K562 (cell line): ENCODE results near the gene ZCCHC14. TPM values are rescaled to one million over a fixed set of nuclear protein-coding genes. Genes with fewer than 3 reads are reported as not detected.

Source experiments
- ATAC-seq: fragments of 200-7000 bp; cut with Tn5 transposase; 3 replicates; pipeline ENCODE4 v1.9.1; 2020; ENCODE audit warnings: moderate library complexity
- BruUV-seq: library from RNA; stranded (reverse); fragments of 400-500 nt; replicated peaks from 2 replicates; lab custom pipeline; 2021; lab: Mats Ljungman, UMichigan
- CTCF ChIA-PET: fragments of 300-600 bp; formaldehyde crosslinking; extraction: SDS; loops from one replicate; lab custom pipeline; 2021; ENCODE audit warnings: low intra/inter-chr PET ratio; lab: Yijun Ruan, JAX
- POLR2A ChIA-PET: fragments of 300-600, 350-650 bp; sonication (Branson Sonifier 250); formaldehyde crosslinking; extraction: SDS; loops from one replicate; lab custom pipeline; 2021; ENCODE audit warnings: antibody characterized with exemption, inconsistent platforms; lab: Yijun Ruan, JAX
- DNase-seq, 4 experiments: peaks; one replicate each; pipeline versions ENCODE4 v3.0.0 to v3.0.0-alpha.2; 2011 to 2018; ENCODE audit warnings: low spot score in 3 of 4, mixed read lengths in 3 of 4; ENCODE audit errors: extremely low read depth in 1 of 4
- FAIRE-seq: peaks from 2 replicates; lab custom pipeline; 2011; peaks lifted over from hg19 to GRCh38; lab: Jason Lieb, UNC
- H2AFZ ChIP-seq: 2 replicates; pipeline ENCODE4 v1.6.0; 2011; ENCODE audit warnings: low read depth, low read length, control low read depth, inconsistent platforms
- H3K27ac ChIP-seq: fragments of 200-600 bp; 3 replicates; pipeline ENCODE4 v1.8.0; 2011; ENCODE audit warnings: low read depth, mild to moderate bottlenecking, control low read depth, inconsistent platforms, low read length, moderate library complexity, mixed read lengths; ENCODE audit errors: extremely low read depth
- H3K27me3 ChIP-seq, 2 experiments: fragments of 300-600 bp in 1 of 2; 2 replicates in 1 of 2; 3 replicates in 1 of 2; pipeline versions ENCODE4 v1.6.0 to v1.8.0; 2011; ENCODE audit warnings: inconsistent platforms in 2 of 2, low read length in 2 of 2, mild to moderate bottlenecking in 1 of 2, mixed read lengths in 1 of 2, moderate library complexity in 1 of 2; ENCODE audit not compliant: control insufficient read depth in 2 of 2, insufficient read depth in 2 of 2
- H3K36me3 ChIP-seq: fragments of 300-600 bp; 3 replicates; pipeline ENCODE4 v1.8.0; 2011; ENCODE audit warnings: mild to moderate bottlenecking, low read length, inconsistent platforms; ENCODE audit not compliant: control insufficient read depth, insufficient read depth
- H3K4me1 ChIP-seq, 2 experiments: fragments of 200-600 bp in 1 of 2; replicated peaks in 1 of 2; 2 replicates in 1 of 2; 3 replicates in 1 of 2; pipeline versions ENCODE4 v1.5.1 to v1.8.0; 2011; ENCODE audit warnings: inconsistent platforms in 2 of 2, low read length in 2 of 2, mild to moderate bottlenecking in 1 of 2, mixed read lengths in 1 of 2, moderate library complexity in 1 of 2; ENCODE audit not compliant: control insufficient read depth in 2 of 2, insufficient read depth in 2 of 2
- H3K4me2 ChIP-seq: 2 replicates; pipeline ENCODE4 v1.6.1; 2011; ENCODE audit warnings: low read length, control low read depth, inconsistent platforms, mixed read lengths; ENCODE audit not compliant: insufficient read depth
- H3K4me3 ChIP-seq: fragments of 200-600 bp; sonication (generic), shearing (Covaris generic); 2 replicates; pipeline ENCODE4 v1.5.1; 2016; ENCODE audit warnings: control low read depth, inconsistent platforms
- H3K79me2 ChIP-seq: fragments of 200-600 bp; 3 replicates; pipeline ENCODE4 v1.8.0; 2011; ENCODE audit warnings: low read length, inconsistent platforms; ENCODE audit not compliant: control insufficient read depth, insufficient read depth
- H3K9ac ChIP-seq, 2 experiments: 2 replicates each; pipeline versions ENCODE4 v1.6.0 to v1.6.1; 2011; ENCODE audit warnings: low read depth in 2 of 2, low read length in 2 of 2, control low read depth in 1 of 2, inconsistent platforms in 1 of 2, mild to moderate bottlenecking in 1 of 2, mixed read lengths in 1 of 2; ENCODE audit not compliant: insufficient read depth in 1 of 2
- H3K9me1 ChIP-seq: one replicate; pipeline ENCODE4 v1.6.0; 2011; ENCODE audit warnings: inconsistent platforms, mild to moderate bottlenecking, low read length, moderate library complexity; ENCODE audit not compliant: control insufficient read depth, insufficient read depth
- H3K9me3 ChIP-seq: replicated peaks from 2 replicates; pipeline ENCODE4 v1.5.1; 2011; ENCODE audit warnings: low read depth, low read length, inconsistent platforms; ENCODE audit not compliant: control insufficient read depth, insufficient read depth
- H4K20me1 ChIP-seq: replicated peaks from 2 replicates; pipeline ENCODE4 v1.6.1; 2011; ENCODE audit warnings: low read length, inconsistent platforms, mixed read lengths; ENCODE audit not compliant: control insufficient read depth, insufficient read depth
- GTF2A2 ChIP-seq: IDR thresholded peaks from 2 replicates; pipeline ENCODE4 v1.6.1; 2016; ENCODE audit warnings: mild to moderate bottlenecking, missing genetic modification characterization, missing compliant biosample characterization
- MXI1 ChIP-seq: IDR thresholded peaks from 2 replicates; pipeline ENCODE4 v1.6.1; 2011; ENCODE audit warnings: low read depth, mild to moderate bottlenecking, improper control_type of control experiment, low read length
- NFIC ChIP-seq: fragments of 450-650 bp; IDR thresholded peaks from 2 replicates; pipeline ENCODE4 v1.6.1; 2017; ENCODE audit warnings: mild to moderate bottlenecking, inconsistent platforms
- RBM25 ChIP-seq: fragments of 200-400 bp; formaldehyde crosslinking; IDR thresholded peaks from 2 replicates; pipeline ENCODE4 v1.6.1; 2018; ENCODE audit warnings: low read length, low read depth, moderate library complexity; ENCODE audit not compliant: severe bottlenecking
- SIN3A ChIP-seq, 2 experiments: fragments of 150-350 bp in 1 of 2; IDR thresholded peaks; 2 replicates each; pipeline ENCODE4 v1.6.1; 2011 to 2016; ENCODE audit warnings: borderline replicate concordance in 2 of 2, low read depth in 2 of 2, low read length in 2 of 2, mild to moderate bottlenecking in 2 of 2, moderate library complexity in 2 of 2; ENCODE audit not compliant: control insufficient read depth in 1 of 2
- TAF15 ChIP-seq: fragments of 200-400 bp; formaldehyde crosslinking; IDR thresholded peaks from 2 replicates; pipeline ENCODE4 v1.6.1; 2017; ENCODE audit warnings: mild to moderate bottlenecking, low read depth, low read length, moderate library complexity
- TEAD1 ChIP-seq, 2 experiments: fragments of 450-650 bp in 1 of 2; sonication (generic) in 1 of 2; formaldehyde crosslinking; IDR thresholded peaks; 2 replicates each; pipeline versions ENCODE4 v1.4.0 to v1.8.0; 2020 to 2022; ENCODE audit warnings: mild to moderate bottlenecking in 2 of 2, missing genetic modification reagents in 1 of 2
- ZZZ3 ChIP-seq: fragments of 450-650 bp; IDR thresholded peaks from 2 replicates; pipeline ENCODE4 v1.6.1; 2016; ENCODE audit warnings: antibody characterized with exemption, mild to moderate bottlenecking, moderate library complexity
- WGBS: fragments of 100-300 bp; shearing (Covaris generic); methylation state at CpG from one replicate; pipeline ENCODE4 v1.1.6; 2016; ENCODE audit warnings: low coverage, mixed read lengths; ENCODE audit not compliant: insufficient coverage; ENCODE audit errors: missing lambda C conversion rate; 5-methylcytosine and 5-hydroxymethylcytosine counted together
- in situ Hi-C: fragments of 300-500 bp; cut with MboI; formaldehyde crosslinking; loops from 4 replicates; pipeline ENCODE4 v1.15.0; 2018; ENCODE audit warnings: inconsistent platforms, mixed read lengths
- intact Hi-C: fragments of 100-400 bp; cut with micrococcal nuclease; formaldehyde crosslinking; loops from 2 replicates; pipeline ENCODE4 v1.14.2; 2022
- polyA plus RNA-seq, 8 experiments: library from polyadenylated mRNA; depleted of rRNA in 4 of 8; stranded (reverse) in 5 of 8; unstranded in 3 of 8; fragments of >200 nt; fragmentation: Nextera tagmentation in 2 of 8; fragmentation: Illumina TruSeq in 1 of 8; extraction: Ambion mirVana in 2 of 8; extraction: Trizol in 1 of 8; gene quantifications; 2 replicates each; pipeline versions ENCODE4 v1.2.1 to v1.2.3, GENCODE V29; 2011 to 2014; ENCODE audit warnings: inconsistent platforms in 1 of 8, missing spikeins in 1 of 8
- total RNA-seq, 7 experiments: library from RNA; depleted of rRNA in 6 of 7; stranded (reverse); fragments of >200 nt in 6 of 7; fragmentation: Illumina TruSeq in 2 of 7; extraction: Trizol in 2 of 7; gene quantifications; 2 replicates each; pipeline versions ENCODE4 v1.2.1 to v1.2.3, GENCODE V29; 2011 to 2021; ENCODE audit warnings: low replicate concordance in 1 of 7
- TF ChIP-seq, protein P1 (sequence below), 3 experiments: fragments of 200-800 bp in 1 of 3; fragments of 250-450 bp in 1 of 3; fragments of 450-650 bp in 1 of 3; sonication (Bioruptor Pico) in 1 of 3; sonication (Bioruptor generic) in 1 of 3; formaldehyde crosslinking in 1 of 3; IDR thresholded peaks; 2 replicates each; pipeline versions ENCODE4 v1.6.1 to v1.8.0; 2016 to 2022; ENCODE audit warnings: mild to moderate bottlenecking in 2 of 3, missing genetic modification characterization in 2 of 3, missing compliant biosample characterization in 1 of 3, moderate library complexity in 1 of 3
- TF ChIP-seq, protein P2 (sequence below): fragments of 450-650 bp; IDR thresholded peaks from 2 replicates; pipeline ENCODE4 v1.6.1; 2016; ENCODE audit warnings: antibody characterized with exemption

ZCCHC14 gene
- total and polyA plus RNA-seq, 9 of the 15 experiments (the other 6 are each of a cell fraction or from before 2014, with no cell fraction given), result 1.5 to 12.4 (median 2.9) TPM

DNA sequence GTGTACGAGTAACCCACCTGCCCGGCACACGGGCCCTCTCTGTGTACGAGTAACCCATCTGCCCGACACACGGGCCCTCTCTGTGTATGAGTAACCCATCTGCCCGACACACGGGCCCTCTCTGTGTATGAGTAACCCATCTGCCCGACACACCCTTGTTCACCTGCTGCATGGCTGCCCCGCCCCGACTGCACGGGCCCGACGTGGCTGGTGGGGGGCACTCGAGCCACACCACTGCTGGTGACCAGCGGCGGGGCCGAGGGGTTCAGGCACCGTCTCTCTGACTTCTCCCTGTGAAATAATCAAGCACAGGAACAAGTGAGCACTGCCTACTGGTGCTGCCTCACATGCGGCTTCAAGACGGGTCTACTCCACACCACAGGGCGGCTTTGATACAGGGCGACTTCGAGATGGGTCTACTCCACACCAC lies 78.6 kb downstream of the ZCCHC14 start:
- no peaks in the 10 kb centered on the region for H3K79me2 ChIP-seq
- H3K4me3 ChIP-seq, result no peak overlapping the region
- peak overlapping the region in 1 of 2 experiments; percentile 52; a peak in 1 of 4 replicates for H3K9ac ChIP-seq
- ChIA-PET POLR2A (interaction anchor here (0.6 kb wide), 1 partner anchor 537 kb away, joined by 5 read pairs; the partner anchor contains the start of gene BANP), CTCF (no interaction called here)
- H4K20me1 ChIP-seq, result 0 out of 2 replicates have a peak, but pooled peaks cover 4% of the 10 kb centered on the region
- DNase-seq, result no peak
- peaks cover 57% of the 10 kb centered on the region; the same call in 1 of the 3 replicates for H3K36me3 ChIP-seq
- WGBS, result 91% methylated on average over 23 of the region's 24 CpGs
- intact Hi-C loops, result loop anchor here (10.0 kb wide), 1 partner anchor 151 kb away; no protein-coding TSS in a partner anchor
- TF ChIP-seq RBM25, result no peak
- no peak for TF ChIP-seq GTF2A2 (tag)
- no peak for TF ChIP-seq MXI1
- TF ChIP-seq ZZZ3, result no peak
- TF ChIP-seq, protein P1, sequence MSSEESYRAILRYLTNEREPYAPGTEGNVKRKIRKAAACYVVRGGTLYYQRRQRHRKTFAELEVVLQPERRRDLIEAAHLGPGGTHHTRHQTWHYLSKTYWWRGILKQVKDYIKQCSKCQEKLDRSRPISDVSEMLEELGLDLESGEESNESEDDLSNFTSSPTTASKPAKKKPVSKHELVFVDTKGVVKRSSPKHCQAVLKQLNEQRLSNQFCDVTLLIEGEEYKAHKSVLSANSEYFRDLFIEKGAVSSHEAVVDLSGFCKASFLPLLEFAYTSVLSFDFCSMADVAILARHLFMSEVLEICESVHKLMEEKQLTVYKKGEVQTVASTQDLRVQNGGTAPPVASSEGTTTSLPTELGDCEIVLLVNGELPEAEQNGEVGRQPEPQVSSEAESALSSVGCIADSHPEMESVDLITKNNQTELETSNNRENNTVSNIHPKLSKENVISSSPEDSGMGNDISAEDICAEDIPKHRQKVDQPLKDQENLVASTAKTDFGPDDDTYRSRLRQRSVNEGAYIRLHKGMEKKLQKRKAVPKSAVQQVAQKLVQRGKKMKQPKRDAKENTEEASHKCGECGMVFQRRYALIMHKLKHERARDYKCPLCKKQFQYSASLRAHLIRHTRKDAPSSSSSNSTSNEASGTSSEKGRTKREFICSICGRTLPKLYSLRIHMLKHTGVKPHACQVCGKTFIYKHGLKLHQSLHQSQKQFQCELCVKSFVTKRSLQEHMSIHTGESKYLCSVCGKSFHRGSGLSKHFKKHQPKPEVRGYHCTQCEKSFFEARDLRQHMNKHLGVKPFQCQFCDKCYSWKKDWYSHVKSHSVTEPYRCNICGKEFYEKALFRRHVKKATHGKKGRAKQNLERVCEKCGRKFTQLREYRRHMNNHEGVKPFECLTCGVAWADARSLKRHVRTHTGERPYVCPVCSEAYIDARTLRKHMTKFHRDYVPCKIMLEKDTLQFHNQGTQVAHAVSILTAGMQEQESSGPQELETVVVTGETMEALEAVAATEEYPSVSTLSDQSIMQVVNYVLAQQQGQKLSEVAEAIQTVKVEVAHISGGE (CRISPR knock-in tag; IDR thresholded peaks at IDR 0.05), result no peak
- TF ChIP-seq SIN3A (IDR thresholded peaks at IDR 0.05; ENCODE audit: borderline replicate concordance in 2 of 2, control insufficient read depth in 1 of 2, low read depth in 2 of 2, low read length in 2 of 2), result no peak
- no peak for TF ChIP-seq NFIC
- TF ChIP-seq, protein P2, sequence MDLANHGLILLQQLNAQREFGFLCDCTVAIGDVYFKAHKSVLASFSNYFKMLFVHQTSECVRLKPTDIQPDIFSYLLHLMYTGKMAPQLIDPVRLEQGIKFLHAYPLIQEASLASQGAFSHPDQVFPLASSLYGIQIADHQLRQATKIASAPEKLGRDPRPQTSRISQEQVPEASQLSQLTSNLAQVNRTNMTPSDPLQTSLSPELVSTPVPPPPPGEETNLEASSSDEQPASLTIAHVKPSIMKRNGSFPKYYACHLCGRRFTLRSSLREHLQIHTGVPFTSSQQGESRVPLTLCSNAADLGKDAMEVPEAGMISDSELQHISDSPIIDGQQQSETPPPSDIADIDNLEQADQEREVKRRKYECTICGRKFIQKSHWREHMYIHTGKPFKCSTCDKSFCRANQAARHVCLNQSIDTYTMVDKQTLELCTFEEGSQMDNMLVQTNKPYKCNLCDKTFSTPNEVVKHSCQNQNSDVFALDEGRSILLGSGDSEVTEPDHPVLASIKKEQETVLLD, result no peak
- no peak for TF ChIP-seq TAF15
- TF ChIP-seq TEAD1 (CRISPR knock-in tag; IDR thresholded peaks at IDR 0.05), result no peak
- in situ Hi-C loops, result no loop called here
- FAIRE-seq, result no peak
- H3K4me2 ChIP-seq, result no peak overlapping the region
- H3K4me1 ChIP-seq, result peaks cover 0 to 9% of the 10 kb centered on the region in 2 experiments; a peak in 2 of 5 replicates
- no peaks in the 10 kb centered on the region for H3K9me3 ChIP-seq
- no peak overlapping the region for H3K27ac ChIP-seq
- BruUV-seq, result no TSS peak
- H2AFZ ChIP-seq, result no peak overlapping the region
- ATAC-seq, result no peak
- peaks cover 4% of the 10 kb centered on the region for H3K9me1 ChIP-seq
- no peaks in the 10 kb centered on the region; a peak in 1 of 5 replicates for H3K27me3 ChIP-seq
